HG03575 (cell line): ENCODE data around the gene MYL7.

Experiments
- ATAC-seq: cut with Tn5 transposase; IDR thresholded peaks from one replicate; pipeline ENCODE4 v1.9.1; 2021; ENCODE audit not compliant: unreplicated experiment, insufficient number of reproducible peaks, low FRiP score; ENCODE audit errors: extremely low read depth

MYL7 gene

GRCh38 chr7:44153948-44154335 lies 12.8 kb upstream of the MYL7 start:
- no peak for ATAC-seq

DNA sequence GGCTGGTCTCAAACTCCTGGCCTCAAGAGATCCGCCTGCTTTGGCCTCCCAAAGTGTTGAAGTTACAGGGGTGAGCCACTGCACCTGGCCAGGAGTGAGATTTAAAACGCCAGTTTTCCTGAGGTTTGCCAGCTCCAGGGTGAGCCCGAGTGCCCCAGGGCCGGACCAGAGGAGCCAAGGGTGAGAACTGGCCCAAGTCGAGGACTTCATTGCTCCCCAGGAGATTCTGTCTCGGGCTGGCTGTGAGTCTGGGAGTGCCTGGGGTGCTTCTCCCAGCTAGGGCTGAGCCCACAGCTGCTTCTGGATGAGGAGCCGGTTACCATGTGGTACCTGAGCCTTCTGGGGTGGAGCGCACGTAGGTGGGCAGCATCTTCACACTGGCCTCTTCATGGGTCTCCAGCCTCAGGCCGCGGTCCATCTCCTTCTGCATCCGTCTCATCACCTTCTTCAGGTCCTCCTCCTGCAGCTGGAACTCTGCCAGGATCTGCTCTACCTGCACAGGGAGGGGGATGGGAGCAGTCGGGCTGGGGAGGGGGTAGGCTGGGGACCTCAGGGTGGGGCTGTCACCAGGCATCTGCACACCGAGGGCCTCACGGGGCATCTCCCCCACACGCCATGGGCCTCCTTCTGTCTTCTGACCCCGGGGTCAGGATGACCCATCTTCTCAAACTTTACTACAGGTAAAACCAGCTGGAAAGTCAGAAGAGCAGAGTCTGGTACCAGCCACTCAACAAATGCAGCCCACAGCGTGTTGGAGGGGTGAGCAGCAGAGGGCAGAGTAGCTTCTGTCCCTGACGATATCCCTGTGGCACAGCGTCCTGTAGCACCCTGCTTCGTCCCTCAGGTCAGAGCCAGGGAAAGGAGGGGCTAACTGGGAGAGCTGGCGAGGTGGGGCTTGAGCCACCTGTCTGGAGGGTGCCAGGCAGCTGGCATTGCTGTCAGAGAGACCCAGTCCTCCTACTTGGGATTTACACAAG lies 12.1 kb upstream of the MYL7 start:
- ATAC-seq = no peak

DNA sequence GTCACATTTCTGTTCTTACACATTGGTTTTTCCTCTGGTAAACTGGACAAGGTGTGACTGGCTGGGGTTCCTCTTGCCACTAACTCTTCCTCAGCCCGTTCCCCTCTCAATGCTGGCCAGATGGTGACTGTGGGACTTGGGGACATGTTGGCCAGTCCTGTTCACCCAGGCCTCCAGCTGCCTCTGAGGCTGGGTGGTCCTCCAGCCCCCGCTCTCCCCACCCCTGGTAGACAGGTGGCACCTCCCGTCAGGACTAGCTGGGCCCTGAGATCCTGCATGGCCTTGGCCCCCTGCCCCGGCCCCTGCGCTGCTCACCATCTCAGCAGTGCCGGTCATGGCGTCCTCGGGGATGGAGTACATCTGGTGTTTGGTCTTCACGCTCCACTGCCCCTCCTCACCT lies 10.8 kb upstream of the MYL7 start:
- ATAC-seq = no peak

- ATAC-seq = no peak
Observed at GRCh38 chr7:44150966-44151941, 10.1 kb upstream of the MYL7 start.

DNA sequence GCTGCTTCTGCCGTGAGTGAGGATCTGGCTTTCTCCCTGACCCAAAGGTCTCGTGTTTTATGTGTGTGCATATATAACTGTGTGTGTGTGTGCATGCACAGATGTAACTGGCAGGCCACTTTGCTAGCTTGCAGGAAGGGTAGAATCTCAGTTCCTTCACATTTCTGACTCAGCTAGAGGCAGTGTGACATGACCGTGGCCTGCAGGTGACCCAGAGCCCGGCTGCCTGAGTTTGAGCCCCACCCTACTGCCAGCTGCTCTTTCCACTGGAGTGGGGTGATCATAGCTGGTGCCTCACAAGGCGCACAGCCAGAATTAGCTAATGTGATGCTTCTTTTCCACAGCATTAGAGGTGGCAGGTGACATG lies 9.3 kb upstream of the MYL7 start:
- no peak for ATAC-seq

- ATAC-seq = no peak
Observed at GRCh38 chr7:44149571-44150465, 8.7 kb upstream of the MYL7 start.

GRCh38 chr7:44148961-44149536 lies 7.9 kb upstream of the MYL7 start:
- ATAC-seq = no peak

- ATAC-seq = no peak
Observed at GRCh38 chr7:44148166-44148565, 7.0 kb upstream of the MYL7 start.

- no peak for ATAC-seq
Observed at GRCh38 chr7:44147026-44147991, 6.2 kb upstream of the MYL7 start.

GRCh38 chr7:44145969-44146911 lies 5.1 kb upstream of the MYL7 start:
- no peak for ATAC-seq

GRCh38 chr7:44145479-44145968 lies 4.4 kb upstream of the MYL7 start:
- ATAC-seq = no peak

DNA sequence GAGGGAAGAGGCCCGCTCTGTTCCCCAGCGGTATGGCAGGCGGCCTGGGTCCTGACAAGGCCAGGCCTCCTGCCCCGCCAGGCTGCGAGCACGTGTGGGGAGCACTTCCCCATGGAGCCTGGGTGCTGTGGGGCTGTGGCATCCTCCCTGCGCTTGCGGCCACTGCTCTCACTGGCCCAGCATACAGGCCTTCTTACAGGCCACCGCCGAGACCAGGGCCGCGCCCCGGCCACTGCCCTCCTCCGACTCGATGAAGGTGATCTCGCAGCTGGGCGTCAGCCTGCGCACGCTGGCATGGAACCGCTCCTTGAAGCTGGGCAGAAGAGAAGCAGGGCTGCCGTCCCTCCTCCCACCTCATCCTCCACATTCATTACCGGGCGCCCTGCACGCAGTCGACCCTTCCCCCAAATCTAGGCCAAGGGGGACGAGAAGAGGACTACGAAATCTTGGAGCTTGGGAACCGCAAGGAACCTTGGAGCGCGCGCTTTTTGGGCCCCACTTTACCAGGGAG lies 3.9 kb upstream of the MYL7 start:
- ATAC-seq = no peak

DNA sequence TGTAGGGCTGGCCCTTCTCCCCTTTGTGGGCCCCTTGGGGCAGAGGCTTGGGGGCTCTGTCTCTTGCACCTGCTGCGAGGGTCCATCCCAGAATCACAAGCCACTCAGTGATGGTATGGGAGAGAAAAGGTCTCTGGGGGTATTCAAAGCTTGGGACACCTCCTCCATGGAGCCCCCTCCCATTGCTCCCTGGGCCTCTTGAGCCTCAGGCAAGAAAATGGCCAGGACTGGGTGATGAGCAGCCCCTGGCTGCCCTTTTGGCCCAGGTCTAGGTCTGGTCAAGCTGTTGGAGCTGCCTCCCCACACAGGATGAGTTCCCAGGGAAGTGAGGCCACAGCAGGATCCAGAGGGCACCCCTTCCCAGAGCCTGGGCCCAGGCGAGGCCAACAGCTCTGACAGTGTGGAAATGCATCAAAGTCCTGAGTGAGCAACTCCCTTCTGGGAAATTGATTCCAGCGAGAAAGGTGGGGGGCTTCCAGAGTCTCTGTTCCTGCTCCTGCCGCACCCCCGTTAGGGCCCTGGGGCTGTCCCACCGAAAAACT lies 3.4 kb upstream of the MYL7 start:
- no peak for ATAC-seq

DNA sequence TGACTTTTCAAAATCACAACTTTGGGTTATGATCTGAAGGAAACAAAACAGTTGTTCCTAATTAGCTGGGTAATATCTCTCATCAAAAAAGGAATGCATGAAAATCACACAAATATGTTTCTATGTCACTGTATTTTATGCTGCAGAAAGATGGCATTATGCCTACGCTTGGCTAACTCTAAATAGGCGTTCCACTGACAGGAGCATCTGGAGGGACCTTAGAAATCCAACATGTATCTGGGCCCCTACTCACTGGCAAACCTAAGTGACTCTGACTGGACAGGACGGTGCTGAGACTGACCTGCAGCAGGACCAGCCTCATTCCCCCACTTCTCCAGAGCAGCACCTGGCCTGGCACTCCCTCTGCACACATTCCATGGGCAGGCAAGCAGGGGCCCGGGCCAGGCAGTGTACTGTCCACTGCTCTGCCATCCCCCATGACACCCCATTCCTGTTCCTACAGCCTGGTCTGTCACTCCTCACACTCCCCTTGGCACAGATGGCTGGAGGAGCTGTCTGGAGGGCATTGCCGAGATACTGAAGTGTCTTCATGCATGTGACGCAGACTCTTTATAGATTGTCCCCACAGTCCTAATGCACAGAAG lies 2.6 kb upstream of the MYL7 start:
- no peak for ATAC-seq

- no peak for ATAC-seq
Observed at GRCh38 chr7:44142028-44142427, 896 bp upstream of the MYL7 start.
